DMS 273 (cell line): ENCODE data around the gene ORC1.

Experiments
- DNase-seq: peaks from one replicate; lab custom pipeline; 2025; ENCODE audit not compliant: unreplicated experiment; lab: John Stamatoyannopoulos, UW

ORC1 gene

DNA sequence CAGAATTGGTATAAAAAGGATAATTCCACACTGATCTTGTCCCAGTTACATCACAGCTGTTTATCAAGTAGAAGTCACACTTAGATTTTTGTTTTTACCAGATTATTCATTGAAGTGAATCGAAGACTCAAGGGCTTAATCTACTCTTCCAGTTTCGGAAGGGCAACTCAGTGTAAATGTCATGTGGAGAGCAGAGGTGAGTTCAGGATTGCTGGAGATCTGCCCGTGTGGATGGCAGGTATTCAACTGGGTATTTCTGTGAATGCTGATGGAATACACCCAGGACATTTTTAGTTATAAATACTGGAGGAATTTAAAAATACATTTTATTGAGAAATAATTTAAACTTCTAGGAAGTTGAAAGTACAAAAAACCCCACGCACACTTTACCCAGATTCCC is 57.6 kb downstream of the ORC1 start:
- DNase-seq: no peak

DNA sequence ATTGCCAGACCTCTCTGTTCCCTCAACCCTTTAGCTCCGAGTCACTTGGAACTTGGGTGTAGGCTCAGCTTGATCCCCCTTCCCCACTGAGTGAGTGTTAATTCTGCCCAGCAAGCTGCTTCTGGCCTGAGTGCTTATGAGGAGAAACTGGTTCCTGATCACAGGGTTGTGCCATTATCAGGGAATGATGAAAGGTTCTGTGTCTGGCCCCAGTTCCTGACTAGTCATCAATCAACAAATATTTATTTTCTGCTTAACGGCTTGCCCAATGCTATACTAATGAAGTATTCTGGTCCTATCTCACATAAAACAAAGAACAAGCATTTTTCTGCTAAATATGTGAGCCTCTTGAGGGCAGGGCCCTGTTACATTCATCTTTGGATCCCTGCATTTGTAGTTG is 59.0 kb downstream of the ORC1 start:
- DNase-seq: no peak

DNA sequence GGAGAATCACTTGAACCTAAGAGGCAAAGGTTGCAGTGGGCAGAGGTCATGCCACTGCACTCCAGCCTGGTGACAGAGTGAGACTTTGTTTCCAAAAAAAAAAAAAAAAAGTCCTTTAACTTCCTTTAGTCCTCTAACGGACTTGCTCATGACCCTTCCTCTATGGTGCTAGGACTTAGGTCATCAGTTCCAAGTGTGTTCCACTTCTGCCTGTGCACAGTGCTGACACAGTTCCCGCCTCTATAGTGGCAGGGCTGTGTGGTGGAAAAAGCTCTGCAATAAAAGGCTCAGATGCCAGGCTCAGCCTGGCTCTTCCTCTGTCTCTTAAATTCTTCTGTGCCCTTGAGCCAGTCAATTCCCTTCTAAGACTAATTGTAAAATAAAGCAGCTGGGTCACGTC is 60.2 kb downstream of the ORC1 start:
- no peak for DNase-seq

DNA sequence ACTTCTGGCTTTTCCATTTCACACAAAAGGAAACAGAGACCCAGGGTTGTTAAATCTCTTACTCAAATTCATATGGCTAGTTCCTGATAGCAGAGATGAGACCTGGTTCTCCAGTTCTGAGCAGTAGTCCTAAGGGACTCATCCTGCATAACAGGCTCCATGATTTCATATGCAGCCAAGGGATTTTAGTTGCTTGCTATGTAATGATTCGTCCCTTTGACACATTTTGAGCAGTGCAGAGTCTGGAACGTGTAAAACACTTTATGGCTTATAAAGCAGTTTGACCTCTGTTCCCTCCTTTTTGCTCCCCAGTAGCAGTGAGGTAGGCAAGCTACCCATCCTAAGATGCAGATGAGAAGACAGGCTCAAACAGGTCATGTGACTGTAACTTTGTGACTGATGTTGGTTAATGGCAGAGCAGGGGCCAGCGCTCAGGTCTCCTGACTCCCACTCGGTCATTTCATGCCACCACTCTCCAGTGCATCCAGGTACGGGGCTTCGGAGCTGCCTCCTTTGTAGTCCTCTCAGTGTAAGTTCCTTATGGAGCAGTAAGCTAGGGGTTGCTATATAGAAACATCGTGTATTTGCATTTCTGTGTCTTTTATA is 62.5 kb downstream of the ORC1 start:
- DNase-seq: no peak

DNA sequence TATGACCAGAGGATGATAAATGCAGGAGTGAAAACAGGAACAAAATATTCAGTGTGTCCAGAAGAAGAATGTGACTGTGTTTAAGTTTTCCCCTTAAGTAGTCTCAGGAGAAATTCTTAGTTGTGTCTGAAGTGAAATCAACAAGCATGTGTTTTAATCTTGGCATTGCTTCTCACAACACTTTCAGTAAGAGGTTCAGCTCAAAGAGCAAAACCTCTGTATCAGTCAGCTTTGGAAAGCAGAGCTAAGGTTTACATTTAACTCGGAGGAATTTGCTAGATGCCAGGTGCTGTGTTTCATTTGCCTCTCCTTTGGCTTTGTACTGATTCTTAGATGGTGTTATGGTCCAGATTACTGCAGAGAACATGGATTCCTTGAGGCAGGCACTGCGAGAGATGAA is 66.8 kb downstream of the ORC1 start:
- no peak for DNase-seq

DNA sequence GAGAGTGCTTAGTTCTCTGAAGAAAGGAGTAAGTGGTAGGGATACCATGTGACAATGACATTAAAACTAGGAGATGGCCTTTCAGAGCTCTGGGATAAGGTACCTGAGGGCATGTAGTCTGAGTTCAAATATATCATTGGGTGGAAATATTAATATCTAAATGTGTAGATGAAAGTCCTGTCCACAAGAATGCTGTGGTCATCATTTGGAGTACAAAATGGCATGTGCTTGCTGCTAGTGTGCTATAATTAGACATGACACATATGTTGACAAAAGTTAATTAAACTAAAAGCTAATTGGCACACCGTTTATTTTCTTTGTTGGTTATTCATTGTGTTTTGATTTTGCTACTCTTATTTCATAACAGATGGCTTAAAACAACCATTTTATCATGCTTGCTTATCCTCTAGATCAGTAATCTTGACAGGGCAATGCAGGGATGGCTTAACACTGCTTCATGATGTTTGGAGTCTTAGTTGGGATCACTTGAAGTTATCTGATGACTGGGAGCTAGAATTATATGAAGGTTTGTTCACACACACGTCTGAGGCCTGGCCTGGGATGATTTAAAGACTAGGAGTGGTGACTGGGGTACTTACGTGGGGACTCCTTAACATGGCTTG is 69.2 kb downstream of the ORC1 start:
- DNase-seq: no peak

DNA sequence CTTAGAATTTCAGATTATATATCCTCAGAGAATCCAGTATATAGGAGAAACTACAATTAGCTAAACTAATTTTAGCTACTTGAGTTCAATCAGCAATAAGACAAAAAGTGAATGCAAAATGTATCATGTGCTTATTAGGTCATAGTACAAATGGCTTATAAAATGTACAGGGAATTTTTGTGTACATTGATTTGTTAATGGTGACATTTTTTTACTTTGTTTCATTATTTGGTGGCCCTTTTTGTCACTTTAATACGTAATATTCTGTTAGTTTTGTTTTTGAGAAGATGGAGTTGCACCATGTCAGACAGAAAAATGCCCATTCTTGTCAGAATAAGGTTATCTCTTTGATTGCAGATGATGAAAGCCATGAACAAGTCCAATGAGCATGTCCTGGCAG is 71.8 kb downstream of the ORC1 start:
- DNase-seq: no peak

DNA sequence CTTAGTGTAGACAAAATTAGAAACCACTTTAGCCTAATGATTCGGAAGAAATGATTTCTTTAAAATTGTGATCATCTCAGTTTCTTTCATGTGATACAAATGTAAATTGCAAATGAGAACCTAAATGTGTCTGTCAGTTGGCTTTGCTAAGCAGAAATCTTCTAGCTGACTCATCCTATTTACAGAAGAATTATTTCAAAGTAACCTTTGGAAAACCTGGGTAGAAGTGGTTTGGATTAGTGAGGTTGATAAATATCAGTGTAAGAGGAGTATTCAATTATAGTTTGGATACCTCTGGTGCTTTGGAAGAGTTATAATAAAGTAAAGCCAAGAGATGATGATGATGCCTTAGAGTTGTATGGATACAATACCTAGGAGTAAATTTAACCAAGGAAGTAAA is 75.6 kb downstream of the ORC1 start:
- no peak for DNase-seq

DNA sequence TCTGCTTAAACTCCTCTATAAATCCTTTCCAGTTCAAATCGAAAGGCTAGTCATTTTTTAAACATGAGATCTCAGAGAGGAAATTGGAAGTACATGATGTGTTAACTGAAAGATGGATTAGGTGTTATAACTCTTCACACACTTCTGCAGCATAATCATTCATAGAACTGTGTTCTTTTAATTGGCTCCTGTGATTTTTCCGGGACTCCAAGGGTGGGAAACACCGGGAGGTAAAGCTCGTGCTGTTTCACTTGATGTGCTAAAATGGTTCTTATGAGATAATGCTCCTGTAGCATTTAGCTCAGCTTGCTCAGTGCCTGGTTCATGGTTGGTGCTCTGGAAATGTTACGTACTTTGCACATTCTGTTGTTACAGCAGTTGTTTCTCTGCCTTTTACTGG is 78.4 kb downstream of the ORC1 start:
- DNase-seq: no peak

DNA sequence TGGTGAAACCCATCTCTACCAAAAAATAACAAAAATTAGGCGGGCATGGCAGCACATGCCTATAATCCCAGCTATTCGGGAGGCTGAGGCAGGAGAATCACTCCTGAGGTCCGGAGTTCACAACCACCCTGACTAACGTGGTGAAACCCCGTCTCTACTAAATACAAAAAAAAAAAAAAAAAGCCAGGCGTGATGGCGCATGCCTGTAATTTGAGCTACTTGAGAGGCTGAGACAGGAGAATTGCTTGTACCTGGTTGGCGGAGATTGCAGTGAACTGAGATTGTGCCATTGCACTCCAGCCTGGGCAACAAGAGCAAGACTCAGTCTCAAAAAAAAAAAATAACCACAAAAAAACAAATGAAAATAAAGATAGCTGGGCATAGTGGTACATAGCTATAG is 80.5 kb downstream of the ORC1 start:
- no peak for DNase-seq
